H1 (cell line): ENCODE measurements around the gene SPRN. TPM values are rescaled to one million over a fixed set of nuclear protein-coding genes. Genes with fewer than 3 reads are reported as not detected.

Experiments used
- CBX5 ChIP-seq: fragments of 300-800, 300-1000 bp; sonication (generic); IDR thresholded peaks from 2 replicates; pipeline ENCODE4 v1.7.1; 2016; ENCODE audit warnings: antibody characterized with exemption, low read length, low read depth
- CHD1 ChIP-seq: IDR thresholded peaks from 2 replicates; pipeline ENCODE4 v1.6.1; 2012; ENCODE audit warnings: low read depth, low read length, improper control_type of control experiment
- KDM5A ChIP-seq: fragments of 200-600 bp; IDR thresholded peaks from 2 replicates; pipeline ENCODE4 v1.7.1; 2012; ENCODE audit warnings: mild to moderate bottlenecking, low read length, inconsistent platforms, mixed read lengths
- SIN3A ChIP-seq, 2 experiments: IDR thresholded peaks in 1 of 2; conservative IDR thresholded peaks in 1 of 2; 2 replicates each; pipeline ENCODE4 v1.6.1; 2011 to 2012; ENCODE audit warnings: low read length in 2 of 2, improper control_type of control experiment in 1 of 2, low read depth in 1 of 2, mild to moderate bottlenecking in 1 of 2
- TBP ChIP-seq: IDR thresholded peaks from 2 replicates; pipeline ENCODE4 v1.6.1; 2011; ENCODE audit warnings: low read depth, low read length, improper control_type of control experiment
- polyA plus RNA-seq, 7 experiments: library from polyadenylated mRNA; depleted of rRNA in 3 of 7; stranded (reverse) in 5 of 7; unstranded in 2 of 7; fragments of >200 nt in 5 of 7; fragments of 200-250 nt in 2 of 7; gene quantifications; 1 replicate in 5 of 7; 2 replicates in 1 of 7; 4 replicates in 1 of 7; pipeline versions ENCODE4 v1.2.1 to v1.2.3, GENCODE V29; 2011 to 2013; ENCODE audit warnings: missing spikeins in 2 of 7, mixed read lengths in 2 of 7
- total RNA-seq: library from RNA; stranded (reverse); fragmentation: NEBNext Ultra II Directional; extraction: Animal tissue kit (Norgen Biotek cat#: 25700); gene quantifications from 2 replicates; pipeline ENCODE4 v1.2.1, GENCODE V29; 2021
- TF ChIP-seq, protein P1 (sequence below): IDR thresholded peaks from 2 replicates; pipeline ENCODE4 v1.6.1; 2012; ENCODE audit warnings: low read length, inconsistent platforms

Gene SPRN
- total and polyA plus RNA-seq, 2 of the 8 experiments (the other 6 are each of a cell fraction or from before 2014, with no cell fraction given): 0.23 to 0.24 TPM

DNA sequence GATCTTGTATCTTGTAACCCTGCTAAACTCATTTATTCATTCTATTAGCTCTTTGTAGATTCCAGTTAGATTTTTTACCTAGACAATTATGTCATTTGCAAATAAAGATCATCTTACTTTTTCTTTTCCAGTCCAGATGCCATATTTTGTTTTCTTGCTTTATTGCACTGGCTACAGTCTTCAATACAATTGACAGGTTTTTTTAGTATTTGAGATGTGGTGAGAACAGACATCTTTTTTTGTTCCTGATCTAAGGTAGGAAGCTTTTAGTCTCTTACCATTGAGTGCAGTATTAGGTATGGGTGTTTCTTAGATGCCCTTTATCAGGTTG is 12.1 kb downstream of the SPRN start (continued):
- TF ChIP-seq SIN3A (conservative IDR thresholded peaks at IDR 0.05 in 1 of 2, IDR thresholded peaks at IDR 0.05 in 1 of 2; ENCODE audit: low read depth in 1 of 2, low read length in 2 of 2) (no peak), CBX5 (no peak), KDM5A (no peak), CHD1 (no peak), TBP (no peak)
- TF ChIP-seq, protein P1, sequence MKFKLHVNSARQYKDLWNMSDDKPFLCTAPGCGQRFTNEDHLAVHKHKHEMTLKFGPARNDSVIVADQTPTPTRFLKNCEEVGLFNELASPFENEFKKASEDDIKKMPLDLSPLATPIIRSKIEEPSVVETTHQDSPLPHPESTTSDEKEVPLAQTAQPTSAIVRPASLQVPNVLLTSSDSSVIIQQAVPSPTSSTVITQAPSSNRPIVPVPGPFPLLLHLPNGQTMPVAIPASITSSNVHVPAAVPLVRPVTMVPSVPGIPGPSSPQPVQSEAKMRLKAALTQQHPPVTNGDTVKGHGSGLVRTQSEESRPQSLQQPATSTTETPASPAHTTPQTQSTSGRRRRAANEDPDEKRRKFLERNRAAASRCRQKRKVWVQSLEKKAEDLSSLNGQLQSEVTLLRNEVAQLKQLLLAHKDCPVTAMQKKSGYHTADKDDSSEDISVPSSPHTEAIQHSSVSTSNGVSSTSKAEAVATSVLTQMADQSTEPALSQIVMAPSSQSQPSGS: no peak
- TF ChIP-seq, all 59 proteins: peak for 0
